Panc1 (cell line): ENCODE measurements around the gene BMPR2.

Experiments
- POLR2AphosphoS5 ChIP-seq: IDR thresholded peaks from 2 replicates; pipeline ENCODE4 v1.6.1; 2012; ENCODE audit warnings: mild to moderate bottlenecking, low read depth, low read length, moderate library complexity
- TCF7L2 ChIP-seq: IDR thresholded peaks from 2 replicates; pipeline ENCODE4 v1.6.1; 2011; ENCODE audit warnings: mild to moderate bottlenecking, low read depth, low read length, inconsistent platforms
- TF ChIP-seq, protein P1 (sequence below): fragments of 450-650 bp; IDR thresholded peaks from 2 replicates; pipeline ENCODE4 v1.5.1; 2017; ENCODE audit warnings: mild to moderate bottlenecking
- TF ChIP-seq, protein P2 (sequence below), 2 experiments: IDR thresholded peaks; 2 replicates each; pipeline ENCODE4 v1.6.1; 2011 to 2012; ENCODE audit warnings: low read depth in 2 of 2, control low read depth in 1 of 2, low read length in 1 of 2, mild to moderate bottlenecking in 1 of 2, moderate library complexity in 1 of 2; ENCODE audit not compliant: insufficient read depth in 1 of 2

DNA sequence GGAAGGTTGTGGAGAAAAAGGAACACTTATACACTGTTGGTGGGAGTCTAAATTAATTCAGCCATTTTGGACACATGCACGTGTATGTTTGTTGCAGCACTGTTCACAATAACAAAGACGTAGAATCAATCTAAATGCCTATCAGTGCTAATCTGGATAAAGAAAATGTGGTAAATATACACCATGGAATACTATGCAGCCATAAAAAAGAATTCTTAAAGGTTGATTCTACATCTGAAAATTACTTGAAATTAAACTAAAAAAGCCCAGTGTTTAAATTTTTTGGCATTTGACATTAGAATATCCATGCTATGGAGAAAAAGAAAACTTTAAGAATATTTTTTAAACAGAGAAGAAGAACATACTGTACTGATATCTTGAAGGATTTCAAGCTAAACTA lies 84.0 kb downstream of the BMPR2 start:
- no peak for TF ChIP-seq POLR2AphosphoS5
- TF ChIP-seq, protein P1, sequence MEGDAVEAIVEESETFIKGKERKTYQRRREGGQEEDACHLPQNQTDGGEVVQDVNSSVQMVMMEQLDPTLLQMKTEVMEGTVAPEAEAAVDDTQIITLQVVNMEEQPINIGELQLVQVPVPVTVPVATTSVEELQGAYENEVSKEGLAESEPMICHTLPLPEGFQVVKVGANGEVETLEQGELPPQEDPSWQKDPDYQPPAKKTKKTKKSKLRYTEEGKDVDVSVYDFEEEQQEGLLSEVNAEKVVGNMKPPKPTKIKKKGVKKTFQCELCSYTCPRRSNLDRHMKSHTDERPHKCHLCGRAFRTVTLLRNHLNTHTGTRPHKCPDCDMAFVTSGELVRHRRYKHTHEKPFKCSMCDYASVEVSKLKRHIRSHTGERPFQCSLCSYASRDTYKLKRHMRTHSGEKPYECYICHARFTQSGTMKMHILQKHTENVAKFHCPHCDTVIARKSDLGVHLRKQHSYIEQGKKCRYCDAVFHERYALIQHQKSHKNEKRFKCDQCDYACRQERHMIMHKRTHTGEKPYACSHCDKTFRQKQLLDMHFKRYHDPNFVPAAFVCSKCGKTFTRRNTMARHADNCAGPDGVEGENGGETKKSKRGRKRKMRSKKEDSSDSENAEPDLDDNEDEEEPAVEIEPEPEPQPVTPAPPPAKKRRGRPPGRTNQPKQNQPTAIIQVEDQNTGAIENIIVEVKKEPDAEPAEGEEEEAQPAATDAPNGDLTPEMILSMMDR: no peak
- TF ChIP-seq TCF7L2: no peak
- TF ChIP-seq, protein P2, sequence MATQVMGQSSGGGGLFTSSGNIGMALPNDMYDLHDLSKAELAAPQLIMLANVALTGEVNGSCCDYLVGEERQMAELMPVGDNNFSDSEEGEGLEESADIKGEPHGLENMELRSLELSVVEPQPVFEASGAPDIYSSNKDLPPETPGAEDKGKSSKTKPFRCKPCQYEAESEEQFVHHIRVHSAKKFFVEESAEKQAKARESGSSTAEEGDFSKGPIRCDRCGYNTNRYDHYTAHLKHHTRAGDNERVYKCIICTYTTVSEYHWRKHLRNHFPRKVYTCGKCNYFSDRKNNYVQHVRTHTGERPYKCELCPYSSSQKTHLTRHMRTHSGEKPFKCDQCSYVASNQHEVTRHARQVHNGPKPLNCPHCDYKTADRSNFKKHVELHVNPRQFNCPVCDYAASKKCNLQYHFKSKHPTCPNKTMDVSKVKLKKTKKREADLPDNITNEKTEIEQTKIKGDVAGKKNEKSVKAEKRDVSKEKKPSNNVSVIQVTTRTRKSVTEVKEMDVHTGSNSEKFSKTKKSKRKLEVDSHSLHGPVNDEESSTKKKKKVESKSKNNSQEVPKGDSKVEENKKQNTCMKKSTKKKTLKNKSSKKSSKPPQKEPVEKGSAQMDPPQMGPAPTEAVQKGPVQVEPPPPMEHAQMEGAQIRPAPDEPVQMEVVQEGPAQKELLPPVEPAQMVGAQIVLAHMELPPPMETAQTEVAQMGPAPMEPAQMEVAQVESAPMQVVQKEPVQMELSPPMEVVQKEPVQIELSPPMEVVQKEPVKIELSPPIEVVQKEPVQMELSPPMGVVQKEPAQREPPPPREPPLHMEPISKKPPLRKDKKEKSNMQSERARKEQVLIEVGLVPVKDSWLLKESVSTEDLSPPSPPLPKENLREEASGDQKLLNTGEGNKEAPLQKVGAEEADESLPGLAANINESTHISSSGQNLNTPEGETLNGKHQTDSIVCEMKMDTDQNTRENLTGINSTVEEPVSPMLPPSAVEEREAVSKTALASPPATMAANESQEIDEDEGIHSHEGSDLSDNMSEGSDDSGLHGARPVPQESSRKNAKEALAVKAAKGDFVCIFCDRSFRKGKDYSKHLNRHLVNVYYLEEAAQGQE (IDR thresholded peaks at IDR 0.05; ENCODE audit: insufficient read depth in 1 of 2, low read depth in 2 of 2, low read length in 1 of 2): no peak
